Left ventricle myocardium superior (tissue), 1 donor: ENCODE data around the gene KIF26B. TPM values are rescaled to one million over a fixed set of nuclear protein-coding genes. Genes with fewer than 3 reads are reported as not detected.

Experiments used
- ATAC-seq: fragments of 200-7000 bp; cut with Tn5 transposase; one replicate; pipeline ENCODE4 v1.9.1; 2020; ENCODE audit warnings: mild to moderate bottlenecking, moderate library complexity
- DNase-seq: peaks from one replicate; pipeline ENCODE4 v3.0.0-alpha.2; 2020
- intact Hi-C: fragments of 100-400 bp; cut with micrococcal nuclease; formaldehyde crosslinking; loops from one replicate; pipeline ENCODE4 v1.11.0; 2022
- total RNA-seq: library from RNA; stranded (reverse); fragmentation: NEBNext Ultra II Directional; extraction: Animal tissue kit (Norgen Biotek cat#: 25700); gene quantifications from one replicate; pipeline ENCODE4 v1.2.1, GENCODE V29; 2021
- donor health status: DM: no; HTN: yes; CAD: no; lungs with severe emphysema.

KIF26B gene
- total RNA-seq, 1 donor from 2014 or later: 3.1 TPM

DNA sequence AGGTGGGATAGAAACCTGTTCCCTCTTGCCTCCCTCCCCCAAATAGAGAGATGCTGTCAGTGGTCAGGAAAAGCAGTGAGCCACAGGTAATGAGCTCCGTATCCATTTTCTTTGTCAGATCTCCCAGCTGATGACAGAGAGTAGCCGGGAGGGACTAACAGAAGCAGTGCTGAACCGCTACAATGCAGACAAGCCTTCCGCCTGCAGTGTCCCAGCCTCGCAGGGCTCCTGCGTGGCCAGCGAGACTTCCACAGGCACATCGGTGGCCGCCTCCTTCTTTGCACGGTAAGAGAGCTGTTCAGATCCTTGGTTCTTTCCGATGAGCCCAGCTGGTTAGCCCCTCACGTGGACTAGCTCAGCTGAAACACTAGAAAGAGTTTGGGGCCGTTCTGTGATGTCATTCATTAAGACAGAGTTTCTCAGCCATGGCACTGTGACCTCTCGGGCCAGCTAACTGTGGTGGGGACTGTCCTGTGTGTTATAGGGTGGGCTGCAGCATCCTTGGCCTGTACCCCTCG, 264.7 kb downstream of the KIF26B start:
- intact Hi-C loops: no loop called here
- ATAC-seq: no peak
- no peak for DNase-seq

DNA sequence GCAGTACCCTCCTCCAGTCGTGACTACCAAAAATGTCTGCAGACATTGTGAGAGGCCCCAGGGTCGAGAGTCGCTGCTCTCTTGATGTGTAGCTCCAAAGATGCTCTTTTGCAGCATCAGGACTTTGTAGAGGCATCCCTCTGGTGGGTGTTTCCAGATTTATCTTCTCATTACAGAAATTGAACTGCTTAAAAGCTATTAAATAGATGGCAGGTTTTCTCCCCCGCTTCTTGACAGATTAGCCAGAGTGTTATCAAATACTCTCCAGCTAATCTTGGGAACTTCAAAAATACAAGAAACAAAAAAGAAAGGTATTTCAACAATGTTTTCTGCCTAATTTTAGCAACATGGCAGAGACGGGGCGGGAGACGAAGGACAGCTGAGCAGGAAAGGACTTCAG, 265.2 kb downstream of the KIF26B start:
- intact Hi-C loops: no loop called here
- no peak for ATAC-seq
- DNase-seq: no peak

DNA sequence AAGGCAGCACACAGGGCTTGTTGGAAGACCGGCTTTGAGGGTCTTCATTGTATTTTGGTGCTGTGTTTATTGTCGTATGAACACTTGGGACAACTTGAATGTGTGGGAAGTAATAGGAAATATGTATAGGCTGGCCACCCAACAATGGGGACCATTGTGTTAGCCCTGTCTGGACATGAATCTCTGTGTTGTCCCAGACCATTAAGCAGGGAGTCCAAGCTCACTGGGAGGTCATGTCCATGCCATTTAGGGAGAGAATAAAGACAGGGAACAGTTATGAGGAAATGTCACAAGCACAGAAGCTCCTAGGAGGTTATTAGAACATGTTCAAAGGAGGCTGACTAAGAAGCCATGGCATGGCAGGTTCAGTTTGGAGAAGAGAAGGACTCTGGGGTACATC, 266.1 kb downstream of the KIF26B start:
- intact Hi-C loops: no loop called here
- no peak for ATAC-seq
- no peak for DNase-seq

DNA sequence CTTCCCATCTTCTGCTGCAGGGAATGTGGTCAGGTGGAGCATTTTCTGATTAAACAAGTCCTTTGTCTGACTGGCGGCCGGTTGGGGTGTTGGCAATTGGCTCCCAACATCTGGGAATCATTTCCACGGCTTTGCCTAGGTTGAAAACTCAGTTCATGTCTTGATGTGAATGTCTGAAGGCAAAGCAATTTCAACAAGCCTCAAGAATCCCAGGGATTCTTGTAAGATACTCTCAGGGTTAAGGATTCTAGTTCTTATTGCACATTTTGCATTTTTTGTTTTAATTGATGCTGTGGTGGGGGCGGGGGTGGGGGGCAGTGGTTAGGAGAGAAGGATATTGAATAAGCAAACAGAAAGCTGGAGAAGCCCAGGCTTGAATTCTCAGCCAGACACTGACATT, 273.9 kb downstream of the KIF26B start:
- DNase-seq: no peak
- intact Hi-C loops: no loop called here
- ATAC-seq: no peak

DNA sequence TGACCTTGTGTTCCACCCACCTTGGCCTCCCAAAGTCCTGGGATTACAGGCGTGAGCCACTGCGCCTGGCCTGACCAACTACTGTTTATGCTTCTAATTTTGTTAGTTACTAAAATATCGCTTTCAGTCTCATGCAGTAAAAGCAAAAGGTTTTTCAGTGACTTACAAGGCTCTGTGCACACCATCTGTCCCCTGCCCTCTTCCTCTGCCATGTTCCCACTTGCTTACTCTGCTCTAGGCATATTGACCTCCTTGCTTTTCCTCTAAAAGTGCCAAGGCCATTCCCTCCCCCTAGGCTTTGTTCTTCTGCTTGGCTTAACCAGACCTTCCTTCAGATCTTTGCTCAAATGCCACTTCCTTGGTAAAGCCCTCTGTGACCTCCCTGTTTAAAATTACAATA, 276.9 kb downstream of the KIF26B start:
- intact Hi-C loops: no loop called here
- ATAC-seq (no peak), DNase-seq (no peak)

DNA sequence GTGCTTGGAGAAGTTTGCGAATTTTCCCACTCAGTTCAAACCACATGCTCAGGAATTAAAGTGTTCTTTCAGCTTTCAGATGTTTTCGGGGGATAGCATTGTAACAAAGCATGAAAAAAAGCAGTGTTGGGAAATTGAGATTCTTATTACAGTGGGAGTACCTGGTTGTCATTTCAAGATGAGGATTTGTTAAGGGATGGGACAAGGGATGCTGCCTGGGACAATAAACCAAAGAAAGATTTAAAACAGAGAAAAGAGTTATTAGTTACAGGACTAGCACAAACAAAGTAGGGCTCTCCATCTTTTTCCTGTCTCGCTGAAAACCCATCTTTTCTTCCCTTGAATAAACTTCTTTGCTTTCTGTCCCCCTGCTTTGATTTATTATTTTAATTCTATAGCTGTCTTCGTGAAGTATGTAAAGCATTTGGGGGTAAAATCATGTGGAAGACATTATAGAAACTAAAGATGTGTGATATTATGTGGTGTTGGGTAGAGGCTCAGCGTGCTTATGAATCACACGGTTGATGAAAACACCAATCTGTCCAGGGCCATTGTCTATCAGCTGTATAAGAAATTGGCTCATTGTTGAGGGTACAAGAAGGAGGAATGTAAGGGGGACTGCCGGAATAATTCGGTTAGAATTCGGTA, 277.6 kb downstream of the KIF26B start:
- DNase-seq (no peak), ATAC-seq (no peak)
- intact Hi-C loops: no loop called here

GRCh38 chr1:245433561-245433960, 278.8 kb downstream of the KIF26B start:
- ATAC-seq: no peak
- intact Hi-C loops: no loop called here
- DNase-seq: no peak

DNA sequence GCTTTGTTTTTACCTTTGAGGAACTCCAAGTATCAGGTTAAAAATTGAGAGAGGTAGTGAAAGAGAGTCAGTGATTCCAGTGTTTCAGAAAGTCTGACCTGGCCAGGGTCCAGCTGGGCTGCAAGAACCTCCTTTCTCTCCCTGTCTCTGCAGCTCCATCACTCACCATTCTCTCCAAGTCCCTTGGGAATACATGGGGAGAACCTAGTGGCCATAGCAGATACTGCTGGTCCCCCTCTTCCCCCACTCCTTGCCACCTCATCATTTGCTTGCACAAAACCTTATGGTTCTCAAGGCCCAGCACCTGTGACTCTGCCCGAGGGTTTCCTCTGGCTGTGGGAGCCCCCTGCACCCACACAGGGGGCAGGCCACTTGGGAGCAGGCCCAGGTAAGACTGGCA, 279.5 kb downstream of the KIF26B start:
- no peak for ATAC-seq
- no peak for DNase-seq
- intact Hi-C loops: no loop called here

- intact Hi-C loops: no loop called here
- DNase-seq (no peak), ATAC-seq (no peak)
Measured at GRCh38 chr1:245436407-245436806, 281.6 kb downstream of the KIF26B start.

GRCh38 chr1:245437369-245438062, 282.7 kb downstream of the KIF26B start:
- ATAC-seq: no peak
- intact Hi-C loops: no loop called here

DNA sequence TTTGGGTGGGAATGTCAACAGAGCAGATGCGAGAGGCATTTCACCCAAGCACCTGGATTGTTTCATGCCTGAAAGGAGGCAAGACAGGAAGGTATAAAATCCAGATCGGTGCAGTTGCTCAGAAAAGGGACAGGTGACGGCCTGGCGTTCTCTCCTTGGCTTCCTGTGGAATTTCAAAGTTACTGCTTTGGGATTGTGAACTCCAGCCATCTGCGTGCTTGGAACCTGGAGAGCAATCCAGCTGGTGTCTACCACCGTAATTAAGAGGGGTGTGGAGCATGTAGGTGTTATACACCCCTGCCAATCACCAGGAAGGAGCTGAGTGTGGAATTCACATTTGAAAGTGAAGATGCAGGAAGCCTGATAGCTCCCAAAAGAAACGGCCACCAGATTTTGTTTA, 286.1 kb downstream of the KIF26B start:
- DNase-seq (no peak), ATAC-seq (no peak)
- intact Hi-C loops: no loop called here

More at GRCh38 chr1:245437369-245438062, 282.7 kb downstream of the KIF26B start:
- no peak for DNase-seq

DNA sequence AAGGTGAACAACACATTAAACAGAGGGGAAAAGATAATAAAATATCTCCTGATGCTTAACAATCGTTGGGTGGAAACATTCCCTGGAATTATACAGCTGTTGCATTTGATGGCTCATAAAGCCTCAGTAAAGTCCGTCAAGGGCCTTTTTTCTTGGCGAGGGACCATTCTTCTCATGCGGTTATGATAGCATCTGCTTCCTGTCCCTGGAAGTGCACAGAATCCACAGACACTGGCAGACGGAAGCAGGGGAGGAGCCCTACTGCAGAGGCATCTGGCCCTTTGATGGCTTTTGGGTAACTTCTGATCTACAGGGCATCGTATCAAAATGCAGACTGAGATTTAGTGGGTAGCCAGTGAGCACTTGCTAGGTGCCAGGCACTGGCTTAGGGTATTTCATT, 286.9 kb downstream of the KIF26B start:
- no peak for ATAC-seq
- DNase-seq: no peak
- intact Hi-C loops: no loop called here

- no peak for ATAC-seq
- intact Hi-C loops: no loop called here
- DNase-seq: no peak
Measured at GRCh38 chr1:245444147-245444828, 289.5 kb downstream of the KIF26B start.

DNA sequence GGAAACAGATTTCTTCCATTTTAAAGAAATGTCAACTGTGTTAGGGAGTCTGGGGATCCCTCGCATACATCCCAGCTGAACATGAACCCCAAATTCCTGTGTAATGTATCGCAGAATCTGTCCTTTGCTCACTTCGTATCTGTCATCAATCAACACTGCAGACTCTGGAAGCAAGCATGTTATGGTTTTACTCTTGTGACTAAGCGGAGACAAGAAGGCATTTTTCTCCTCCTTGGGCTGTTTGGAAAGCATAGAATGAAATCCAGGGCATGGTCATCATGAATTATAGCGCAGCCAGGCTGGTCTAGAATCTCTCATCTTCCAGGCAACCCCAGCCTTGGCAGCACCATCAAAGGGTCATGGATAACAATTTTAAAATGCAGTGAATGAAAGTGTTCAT, 290.2 kb downstream of the KIF26B start:
- intact Hi-C loops: no loop called here
- DNase-seq: no peak
- ATAC-seq: no peak

GRCh38 chr1:245448531-245448930, 293.7 kb downstream of the KIF26B start:
- DNase-seq (no peak), ATAC-seq (no peak)
- intact Hi-C loops: no loop called here

GRCh38 chr1:245448975-245449431, 294.2 kb downstream of the KIF26B start:
- no peak for ATAC-seq
- intact Hi-C loops: no loop called here
- no peak for DNase-seq

- DNase-seq (no peak), ATAC-seq (no peak)
- intact Hi-C loops: no loop called here
Measured at GRCh38 chr1:245453541-245453940, 298.8 kb downstream of the KIF26B start.

DNA sequence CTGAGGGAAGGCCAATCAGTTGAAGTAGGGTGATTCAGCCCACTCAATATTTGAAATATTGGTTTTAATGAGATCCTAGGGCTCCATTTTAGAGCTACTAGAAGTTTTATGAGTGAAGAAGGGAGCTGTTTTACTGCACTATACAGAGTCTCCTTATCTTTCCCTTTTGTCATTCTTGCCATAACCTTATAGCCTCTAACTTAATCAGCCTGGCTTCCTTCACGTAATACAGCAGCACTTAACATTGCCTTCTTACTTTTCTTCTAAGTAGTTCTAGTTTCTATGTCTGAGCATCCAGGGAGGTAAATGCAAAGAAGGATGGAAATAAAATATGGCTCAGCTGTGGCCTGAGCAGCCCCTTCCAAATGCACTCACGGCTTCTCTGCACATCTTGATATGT, 299.3 kb downstream of the KIF26B start:
- ATAC-seq (no peak), DNase-seq (no peak)
- intact Hi-C loops: no loop called here

DNA sequence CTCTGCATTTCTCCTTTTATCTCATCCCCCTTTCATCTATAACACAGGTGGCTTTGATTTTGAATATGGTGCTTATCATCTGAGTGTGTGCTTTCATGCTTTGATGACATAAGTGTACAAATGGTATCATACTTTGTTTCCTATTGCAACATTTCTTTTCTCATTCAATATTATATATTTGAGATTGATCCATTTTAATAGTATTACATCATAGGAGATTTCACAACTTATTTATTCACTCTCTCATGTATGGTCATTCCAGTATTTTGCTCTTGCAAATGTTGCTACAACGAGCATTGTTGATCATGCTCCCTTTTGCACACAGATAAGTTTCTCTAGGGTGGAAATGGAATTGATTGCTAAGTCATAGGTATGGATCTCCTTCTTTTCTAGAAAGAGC, 302.8 kb downstream of the KIF26B start:
- DNase-seq (no peak), ATAC-seq (no peak)
- intact Hi-C loops: no loop called here

DNA sequence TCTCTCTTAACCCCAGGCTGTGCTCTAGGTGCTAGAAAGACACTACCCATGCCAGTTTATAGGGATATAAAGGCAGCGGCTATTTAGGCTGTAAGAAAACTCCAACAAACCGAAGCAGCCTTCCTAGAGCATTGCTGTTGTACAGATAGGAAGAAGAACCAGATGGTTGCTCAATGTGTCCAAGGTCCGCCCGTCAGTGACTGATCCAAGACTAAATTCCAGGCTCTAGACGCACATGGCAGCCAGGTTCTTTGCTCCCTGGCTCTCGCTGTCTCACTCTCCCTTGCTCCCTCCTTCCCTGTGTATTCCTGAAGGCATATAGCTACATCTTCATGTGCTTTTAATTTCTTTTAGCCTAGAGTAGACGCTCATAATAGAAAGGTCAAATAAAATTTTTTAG, 303.4 kb downstream of the KIF26B start:
- ATAC-seq (no peak), DNase-seq (no peak)
- intact Hi-C loops: loop anchor here (2.0 kb wide), 1 partner anchor 35 kb away; no protein-coding TSS in a partner anchor
